Measurements from ENCODE around the gene TP53I3. TPM values are rescaled to one million over a fixed set of nuclear protein-coding genes. Genes with fewer than 3 reads are reported as not detected.

TP53I3 gene
- total RNA-seq, 1 donor from 2014 or later, result 38.0 TPM

GRCh38 chr2:24082787-24083566 lies 1.7 kb downstream of the TP53I3 start:
- peaks cover 7% of the 10 kb centered on the region for H3K9me3 Mint-ChIP-seq (ENCODE audit: unreplicated experiment)

DNA sequence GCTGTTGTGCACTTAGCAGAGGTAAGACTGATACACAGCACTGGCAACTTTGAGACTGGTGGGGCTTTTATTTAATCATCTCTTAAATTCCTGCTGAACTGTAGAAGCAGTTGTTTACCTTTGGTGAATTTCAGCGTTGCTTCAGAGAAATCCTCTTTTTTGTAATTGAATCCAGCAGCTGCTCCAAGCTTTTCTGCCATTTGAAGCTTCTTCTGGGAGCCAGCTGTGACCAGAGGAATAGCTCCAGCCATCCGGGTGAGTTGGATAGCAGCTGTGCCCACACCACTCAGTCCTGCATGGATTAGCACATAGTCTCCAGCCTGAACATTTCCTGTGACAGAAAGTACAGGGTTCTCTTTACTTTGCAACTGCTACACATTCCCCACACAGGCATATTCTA lies 3.9 kb downstream of the TP53I3 start:
- no peak overlapping the region for H3K27ac Mint-ChIP-seq (ENCODE audit: unreplicated experiment)
- DNase-seq, result no peak
- TF ChIP-seq, protein P1, sequence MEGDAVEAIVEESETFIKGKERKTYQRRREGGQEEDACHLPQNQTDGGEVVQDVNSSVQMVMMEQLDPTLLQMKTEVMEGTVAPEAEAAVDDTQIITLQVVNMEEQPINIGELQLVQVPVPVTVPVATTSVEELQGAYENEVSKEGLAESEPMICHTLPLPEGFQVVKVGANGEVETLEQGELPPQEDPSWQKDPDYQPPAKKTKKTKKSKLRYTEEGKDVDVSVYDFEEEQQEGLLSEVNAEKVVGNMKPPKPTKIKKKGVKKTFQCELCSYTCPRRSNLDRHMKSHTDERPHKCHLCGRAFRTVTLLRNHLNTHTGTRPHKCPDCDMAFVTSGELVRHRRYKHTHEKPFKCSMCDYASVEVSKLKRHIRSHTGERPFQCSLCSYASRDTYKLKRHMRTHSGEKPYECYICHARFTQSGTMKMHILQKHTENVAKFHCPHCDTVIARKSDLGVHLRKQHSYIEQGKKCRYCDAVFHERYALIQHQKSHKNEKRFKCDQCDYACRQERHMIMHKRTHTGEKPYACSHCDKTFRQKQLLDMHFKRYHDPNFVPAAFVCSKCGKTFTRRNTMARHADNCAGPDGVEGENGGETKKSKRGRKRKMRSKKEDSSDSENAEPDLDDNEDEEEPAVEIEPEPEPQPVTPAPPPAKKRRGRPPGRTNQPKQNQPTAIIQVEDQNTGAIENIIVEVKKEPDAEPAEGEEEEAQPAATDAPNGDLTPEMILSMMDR (IDR thresholded peaks at IDR 0.05; ENCODE audit: partially characterized antibody, unreplicated experiment), result no peak
- no peak overlapping the region for H3K4me3 Mint-ChIP-seq (ENCODE audit: unreplicated experiment)
- peaks cover 9% of the 10 kb centered on the region for H3K27me3 Mint-ChIP-seq (ENCODE audit: unreplicated experiment)
- peaks cover 13% of the 10 kb centered on the region for H3K4me1 Mint-ChIP-seq (ENCODE audit: low read depth, unreplicated experiment)
- peaks cover 16% of the 10 kb centered on the region for H3K9me3 Mint-ChIP-seq (ENCODE audit: unreplicated experiment)
- H3K36me3 Mint-ChIP-seq (ENCODE audit: unreplicated experiment), result no peaks in the 10 kb centered on the region

More at GRCh38 chr2:24082787-24083566, 1.7 kb downstream of the TP53I3 start:
- H3K4me3 Mint-ChIP-seq (ENCODE audit: unreplicated experiment), result peak overlapping the region; percentile 93
- H3K36me3 Mint-ChIP-seq (ENCODE audit: unreplicated experiment), result no peaks in the 10 kb centered on the region
- peaks cover 9% of the 10 kb centered on the region for H3K27me3 Mint-ChIP-seq (ENCODE audit: unreplicated experiment)
- no peak for DNase-seq
- H3K4me1 Mint-ChIP-seq (ENCODE audit: low read depth, unreplicated experiment), result peaks cover 13% of the 10 kb centered on the region
- TF ChIP-seq, protein P1 (IDR thresholded peaks at IDR 0.05; ENCODE audit: partially characterized antibody, unreplicated experiment), result no peak
- peak overlapping the region; percentile 98 for H3K27ac Mint-ChIP-seq (ENCODE audit: unreplicated experiment)

- H3K27me3 Mint-ChIP-seq (ENCODE audit: unreplicated experiment), result no peaks in the 10 kb centered on the region
- H3K4me3 Mint-ChIP-seq (ENCODE audit: unreplicated experiment), result peak overlapping the region; percentile 98
- H3K9me3 Mint-ChIP-seq (ENCODE audit: unreplicated experiment), result peaks cover 12% of the 10 kb centered on the region
- no peak for DNase-seq
- peak overlapping the region; percentile 59 for H3K27ac Mint-ChIP-seq (ENCODE audit: unreplicated experiment)
- TF ChIP-seq, protein P1 (IDR thresholded peaks at IDR 0.05; ENCODE audit: partially characterized antibody, unreplicated experiment), result no peak
- no peaks in the 10 kb centered on the region for H3K36me3 Mint-ChIP-seq (ENCODE audit: unreplicated experiment)
- H3K4me1 Mint-ChIP-seq (ENCODE audit: low read depth, unreplicated experiment), result peaks cover 8% of the 10 kb centered on the region
Measured at GRCh38 chr2:24077879-24078278, 6.8 kb downstream of the TP53I3 start.

GRCh38 chr2:24077535-24077877 lies 7.1 kb downstream of the TP53I3 start:
- H3K4me1 Mint-ChIP-seq (ENCODE audit: low read depth, unreplicated experiment), result peaks cover 8% of the 10 kb centered on the region
- no peaks in the 10 kb centered on the region for H3K36me3 Mint-ChIP-seq (ENCODE audit: unreplicated experiment)
- no peak for DNase-seq
- TF ChIP-seq, protein P1 (IDR thresholded peaks at IDR 0.05; ENCODE audit: partially characterized antibody, unreplicated experiment), result no peak
- H3K9me3 Mint-ChIP-seq (ENCODE audit: unreplicated experiment), result peaks cover 12% of the 10 kb centered on the region
- no peaks in the 10 kb centered on the region for H3K27me3 Mint-ChIP-seq (ENCODE audit: unreplicated experiment)
- H3K4me3 Mint-ChIP-seq (ENCODE audit: unreplicated experiment), result peak overlapping the region; percentile 98
- peak overlapping the region; percentile 59 for H3K27ac Mint-ChIP-seq (ENCODE audit: unreplicated experiment)

DNA sequence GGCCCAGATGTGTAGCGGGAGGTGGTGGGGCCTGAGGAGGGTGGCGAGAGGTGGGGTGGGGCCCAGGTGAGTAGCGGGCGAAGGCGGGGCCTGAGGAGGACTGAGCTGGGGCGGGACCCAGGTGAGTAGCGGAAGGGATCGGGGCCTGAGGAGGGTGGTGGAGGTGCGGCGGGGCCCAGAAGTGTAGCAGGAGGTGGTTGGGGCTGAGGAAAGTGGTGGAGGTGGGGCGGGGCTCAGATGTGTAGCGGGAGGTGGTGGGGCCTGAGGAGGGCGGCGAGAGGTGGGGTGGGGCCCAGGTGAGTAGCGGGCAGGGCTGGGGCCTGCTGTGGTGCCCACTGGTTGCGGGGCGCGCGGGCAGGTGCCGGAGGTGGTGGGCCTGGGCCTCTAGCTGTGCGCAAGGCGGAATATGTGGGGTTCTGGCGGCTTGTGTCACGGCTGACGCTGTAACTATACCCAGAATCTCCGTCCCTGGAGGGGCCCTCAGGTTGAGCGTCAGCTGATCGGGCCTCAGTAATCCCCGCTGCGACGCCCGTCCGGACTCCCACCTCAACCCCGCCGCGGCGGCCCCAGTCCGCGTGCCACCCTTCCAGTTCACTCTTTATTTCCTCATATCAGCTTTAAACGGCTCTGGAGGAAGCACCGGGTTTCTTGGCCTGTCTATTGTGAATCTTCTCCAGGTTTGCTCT lies 7.6 kb downstream of the TP53I3 start:
- DNase-seq, result peak; percentile 24
- H3K27me3 Mint-ChIP-seq (ENCODE audit: unreplicated experiment), result no peaks in the 10 kb centered on the region
- H3K4me3 Mint-ChIP-seq (ENCODE audit: unreplicated experiment), result peak overlapping the region; percentile 98
- TF ChIP-seq, protein P1 (IDR thresholded peaks at IDR 0.05; ENCODE audit: partially characterized antibody, unreplicated experiment), result no peak
- H3K27ac Mint-ChIP-seq (ENCODE audit: unreplicated experiment), result peak overlapping the region; percentile 59
- H3K9me3 Mint-ChIP-seq (ENCODE audit: unreplicated experiment), result peaks cover 12% of the 10 kb centered on the region
- H3K4me1 Mint-ChIP-seq (ENCODE audit: low read depth, unreplicated experiment), result peaks cover 8% of the 10 kb centered on the region
- H3K36me3 Mint-ChIP-seq (ENCODE audit: unreplicated experiment), result no peaks in the 10 kb centered on the region
